ENCODE measurements around the gene ERBB2.

ERBB2 gene

DNA sequence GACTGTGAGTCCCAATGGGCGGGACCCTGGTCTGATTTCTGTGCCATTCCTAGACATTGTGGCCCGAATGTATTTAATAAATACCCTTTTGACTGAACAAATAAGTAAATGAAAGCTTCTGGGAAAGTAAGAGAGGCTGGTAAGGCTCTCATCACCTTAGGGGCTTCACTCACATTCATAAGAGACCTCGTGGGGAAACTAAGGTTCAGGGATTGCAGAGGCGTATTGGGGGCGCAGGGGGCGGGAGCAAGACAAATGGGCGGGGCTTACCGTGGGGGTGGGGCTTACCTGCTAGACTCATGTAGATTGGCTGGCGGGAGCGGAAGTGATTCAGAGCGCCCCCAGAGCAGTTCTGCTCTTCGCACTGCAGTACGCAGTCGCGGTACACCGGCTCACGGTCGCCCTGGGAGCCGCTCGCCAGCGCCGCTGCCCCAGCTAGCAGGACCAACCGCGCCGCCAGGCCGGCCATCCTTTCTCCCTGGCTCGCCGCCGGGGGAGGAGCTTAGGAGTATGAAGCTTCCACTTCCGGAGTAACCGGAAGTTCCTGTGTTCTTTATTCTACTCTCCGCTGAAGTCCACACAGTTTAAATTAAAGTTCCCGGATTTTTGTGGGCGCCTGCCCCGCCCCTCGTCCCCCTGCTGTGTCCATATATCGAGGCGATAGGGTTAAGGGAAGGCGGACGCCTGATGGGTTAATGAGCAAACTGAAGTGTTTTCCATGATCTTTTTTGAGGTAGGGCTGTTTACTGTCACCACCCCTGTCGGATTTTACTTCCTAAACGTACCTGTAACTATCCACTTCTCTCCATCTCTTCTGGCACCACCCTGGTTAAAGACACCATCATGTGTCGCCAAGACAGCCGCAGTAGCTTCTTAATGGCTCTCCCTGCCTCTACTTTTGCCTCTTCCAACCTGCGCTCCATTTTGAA, 12.1 kb upstream of the ERBB2 start, which contains the start of gene PGAP3:
Gene PGAP3 (minus strand): TSS at position 512 of the 929 bp plus-strand sequence. CDS start 43 bp downstream, at position 469.
- in situ Hi-C loops (cut with MboI; ENCODE audit: low sequenced_read_pairs, unreplicated experiment) = no loop called here
- peak; percentile 95 for DNase-seq (ENCODE audit: low spot score)
- TF ChIP-seq, protein P1, sequence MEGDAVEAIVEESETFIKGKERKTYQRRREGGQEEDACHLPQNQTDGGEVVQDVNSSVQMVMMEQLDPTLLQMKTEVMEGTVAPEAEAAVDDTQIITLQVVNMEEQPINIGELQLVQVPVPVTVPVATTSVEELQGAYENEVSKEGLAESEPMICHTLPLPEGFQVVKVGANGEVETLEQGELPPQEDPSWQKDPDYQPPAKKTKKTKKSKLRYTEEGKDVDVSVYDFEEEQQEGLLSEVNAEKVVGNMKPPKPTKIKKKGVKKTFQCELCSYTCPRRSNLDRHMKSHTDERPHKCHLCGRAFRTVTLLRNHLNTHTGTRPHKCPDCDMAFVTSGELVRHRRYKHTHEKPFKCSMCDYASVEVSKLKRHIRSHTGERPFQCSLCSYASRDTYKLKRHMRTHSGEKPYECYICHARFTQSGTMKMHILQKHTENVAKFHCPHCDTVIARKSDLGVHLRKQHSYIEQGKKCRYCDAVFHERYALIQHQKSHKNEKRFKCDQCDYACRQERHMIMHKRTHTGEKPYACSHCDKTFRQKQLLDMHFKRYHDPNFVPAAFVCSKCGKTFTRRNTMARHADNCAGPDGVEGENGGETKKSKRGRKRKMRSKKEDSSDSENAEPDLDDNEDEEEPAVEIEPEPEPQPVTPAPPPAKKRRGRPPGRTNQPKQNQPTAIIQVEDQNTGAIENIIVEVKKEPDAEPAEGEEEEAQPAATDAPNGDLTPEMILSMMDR (IDR thresholded peaks at IDR 0.05; ENCODE audit: borderline replicate concordance, control extremely low read depth, extremely low read depth, insufficient read depth, missing control alignments) = no peak

DNA sequence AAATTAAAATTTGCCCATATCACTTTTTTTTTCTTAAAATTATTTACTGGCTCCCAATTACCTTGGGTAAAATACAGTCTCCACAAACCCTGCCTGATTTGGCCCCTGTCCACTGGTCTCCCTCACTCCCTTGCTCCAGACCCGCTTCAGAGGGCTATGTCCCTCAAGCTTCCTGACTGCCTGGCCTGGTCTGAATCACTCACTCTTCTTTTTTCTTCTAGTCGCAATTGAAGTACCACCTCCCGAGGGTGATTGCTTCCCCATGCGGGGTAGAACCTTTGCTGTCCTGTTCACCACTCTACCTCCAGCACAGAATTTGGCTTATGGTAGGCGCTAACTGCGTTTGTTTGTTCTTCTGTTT, 11.4 kb upstream of the ERBB2 start:
- in situ Hi-C loops (cut with MboI; ENCODE audit: low sequenced_read_pairs, unreplicated experiment) = no loop called here
- no peak for DNase-seq (ENCODE audit: low spot score)
- TF ChIP-seq, protein P1 (IDR thresholded peaks at IDR 0.05; ENCODE audit: borderline replicate concordance, control extremely low read depth, extremely low read depth, insufficient read depth, missing control alignments) = no peak

- in situ Hi-C loops (cut with MboI; ENCODE audit: low sequenced_read_pairs, unreplicated experiment) = no loop called here
- TF ChIP-seq, protein P1 (IDR thresholded peaks at IDR 0.05; ENCODE audit: borderline replicate concordance, control extremely low read depth, extremely low read depth, insufficient read depth, missing control alignments) = no peak
- DNase-seq (ENCODE audit: low spot score) = no peak
Measured at GRCh38 chr17:39688945-39689344, 10.9 kb upstream of the ERBB2 start.

DNA sequence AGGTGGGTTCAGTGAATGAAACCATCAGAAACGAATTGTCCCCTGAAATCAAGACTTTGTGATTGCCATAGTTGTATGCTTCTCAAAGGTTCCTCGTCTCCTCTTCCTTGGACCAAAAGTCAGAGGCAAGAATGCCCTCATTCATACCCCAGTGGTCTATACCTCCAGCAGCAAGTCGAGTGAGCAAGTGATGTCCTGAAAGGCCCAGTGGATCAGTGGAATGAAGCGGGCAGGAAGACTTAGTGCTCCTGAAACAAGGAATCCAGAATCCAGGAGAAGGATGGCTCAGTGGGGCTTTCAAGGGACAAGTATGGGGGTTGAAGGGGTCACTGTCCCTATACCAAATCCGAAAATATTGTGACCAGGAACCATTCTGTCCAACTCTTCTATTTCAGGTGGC, 5.3 kb upstream of the ERBB2 start:
- in situ Hi-C loops (cut with MboI; ENCODE audit: low sequenced_read_pairs, unreplicated experiment) = no loop called here
- DNase-seq (ENCODE audit: low spot score) = no peak
- TF ChIP-seq, protein P1 (IDR thresholded peaks at IDR 0.05; ENCODE audit: borderline replicate concordance, control extremely low read depth, extremely low read depth, insufficient read depth, missing control alignments) = no peak

GRCh38 chr17:39695089-39695474, 4.8 kb upstream of the ERBB2 start:
- DNase-seq (ENCODE audit: low spot score) = no peak
- in situ Hi-C loops (cut with MboI; ENCODE audit: low sequenced_read_pairs, unreplicated experiment) = no loop called here
- TF ChIP-seq, protein P1 (IDR thresholded peaks at IDR 0.05; ENCODE audit: borderline replicate concordance, control extremely low read depth, extremely low read depth, insufficient read depth, missing control alignments) = no peak

DNA sequence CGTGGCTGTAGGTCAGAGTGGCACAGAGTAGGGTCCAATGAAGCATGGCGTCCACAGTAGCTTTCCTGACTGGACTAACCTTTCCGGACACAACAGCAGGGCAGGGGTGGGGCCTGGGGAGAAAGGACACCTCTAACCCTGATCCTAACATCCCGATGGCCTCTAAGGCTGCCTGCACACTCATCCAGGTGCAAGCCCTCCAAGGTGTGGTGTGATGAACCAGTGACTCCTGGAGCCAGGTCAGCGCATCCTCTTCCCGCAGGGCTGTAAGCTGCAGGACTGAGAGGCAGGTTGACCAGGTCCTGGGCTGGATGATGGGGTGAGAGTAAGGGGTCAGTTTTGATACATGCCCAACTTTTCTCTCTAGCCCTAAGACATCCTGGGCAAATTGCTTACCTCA, 3.1 kb upstream of the ERBB2 start:
- DNase-seq (ENCODE audit: low spot score) = no peak
- in situ Hi-C loops (cut with MboI; ENCODE audit: low sequenced_read_pairs, unreplicated experiment) = no loop called here

More for the DNA sequence above, 3.1 kb upstream of the ERBB2 start:
- TF ChIP-seq, protein P1 (IDR thresholded peaks at IDR 0.05; ENCODE audit: borderline replicate concordance, control extremely low read depth, extremely low read depth, insufficient read depth, missing control alignments) = no peak
